ENCODE measurements around the gene FRMD4A.

DNA sequence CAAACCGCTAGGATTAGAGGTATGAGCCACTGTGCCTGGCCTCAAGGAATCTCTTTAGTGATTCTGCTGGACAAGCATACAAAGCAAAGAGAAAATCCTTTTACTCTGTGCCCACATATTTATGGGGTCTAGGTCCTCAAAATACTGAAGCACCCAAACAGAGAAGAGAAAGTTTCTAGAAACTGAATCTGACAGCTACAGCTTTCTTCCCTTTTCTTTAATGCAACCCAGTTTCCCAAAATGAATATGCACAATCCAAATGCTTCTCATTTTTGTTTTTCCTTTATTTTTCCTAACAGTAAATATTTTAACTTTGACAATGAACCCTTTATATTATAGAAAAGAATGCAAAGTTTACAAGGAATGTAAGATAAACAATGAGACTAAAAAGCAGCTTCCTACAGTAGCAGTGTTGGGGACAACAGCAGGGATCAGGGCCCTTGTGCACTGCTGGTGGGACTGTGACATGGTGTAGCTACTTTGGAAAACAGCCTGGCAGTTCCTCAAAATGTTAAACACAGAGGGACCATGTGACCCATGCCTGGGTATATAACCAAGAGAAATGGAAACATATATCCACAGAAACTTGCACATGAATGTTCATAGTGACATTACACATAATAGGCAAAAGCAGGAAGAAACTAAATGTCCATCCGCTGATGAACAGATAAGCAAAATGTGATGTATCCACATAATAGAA, 418.8 kb downstream of the FRMD4A start:
- TF ChIP-seq POLR2A (IDR thresholded peaks at IDR 0.05) (no peak), EP300 (IDR thresholded peaks at IDR 0.05) (no peak)
- TF ChIP-seq, protein P1, sequence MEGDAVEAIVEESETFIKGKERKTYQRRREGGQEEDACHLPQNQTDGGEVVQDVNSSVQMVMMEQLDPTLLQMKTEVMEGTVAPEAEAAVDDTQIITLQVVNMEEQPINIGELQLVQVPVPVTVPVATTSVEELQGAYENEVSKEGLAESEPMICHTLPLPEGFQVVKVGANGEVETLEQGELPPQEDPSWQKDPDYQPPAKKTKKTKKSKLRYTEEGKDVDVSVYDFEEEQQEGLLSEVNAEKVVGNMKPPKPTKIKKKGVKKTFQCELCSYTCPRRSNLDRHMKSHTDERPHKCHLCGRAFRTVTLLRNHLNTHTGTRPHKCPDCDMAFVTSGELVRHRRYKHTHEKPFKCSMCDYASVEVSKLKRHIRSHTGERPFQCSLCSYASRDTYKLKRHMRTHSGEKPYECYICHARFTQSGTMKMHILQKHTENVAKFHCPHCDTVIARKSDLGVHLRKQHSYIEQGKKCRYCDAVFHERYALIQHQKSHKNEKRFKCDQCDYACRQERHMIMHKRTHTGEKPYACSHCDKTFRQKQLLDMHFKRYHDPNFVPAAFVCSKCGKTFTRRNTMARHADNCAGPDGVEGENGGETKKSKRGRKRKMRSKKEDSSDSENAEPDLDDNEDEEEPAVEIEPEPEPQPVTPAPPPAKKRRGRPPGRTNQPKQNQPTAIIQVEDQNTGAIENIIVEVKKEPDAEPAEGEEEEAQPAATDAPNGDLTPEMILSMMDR (IDR thresholded peaks at IDR 0.05): no peak
